Mammary epithelial cell (primary cell): ENCODE results near the gene ASZ1.

Source experiments
- CTCF ChIP-seq, 2 donors: IDR thresholded peaks in 1 of 2; conservative IDR thresholded peaks in 1 of 2; 2 replicates each; pipeline ENCODE4 v1.5.1; 2011 to 2012; ENCODE audit warnings: inconsistent platforms in 2 of 2, low read length in 2 of 2, mild to moderate bottlenecking in 2 of 2, control low read depth in 1 of 2, low read depth in 1 of 2; ENCODE audit not compliant: insufficient read depth in 1 of 2; ENCODE audit errors: extremely low read depth in 1 of 2
- EZH2 ChIP-seq: IDR thresholded peaks from 2 replicates; pipeline ENCODE4 v1.6.1; 2012; ENCODE audit warnings: low read length, inconsistent platforms, borderline replicate concordance

- TF ChIP-seq CTCF (conservative IDR thresholded peaks at IDR 0.05 in 1 of 2, IDR thresholded peaks at IDR 0.05 in 1 of 2; ENCODE audit: extremely low read depth in 1 of 2, insufficient read depth in 1 of 2, low read depth in 1 of 2, low read length in 2 of 2) (no peak), EZH2 (no peak)
These were observed 43.7 kb downstream of the ASZ1 start for GRCh38 chr7:117383483-117384189.
